Stimulated activated CD4-positive, alpha-beta T cell treated with anti-CD3 and anti-CD28 coated beads, Interleukin-4, amount 100 ng/mL, for 4 hours (primary cell): ENCODE measurements around the gene AKAP9.
"Not testable (repeated sequence)": the region's sequence is repeated elsewhere in the genome, so short reads cannot be mapped to it uniquely, and the experiment has no call there.

Experiments used
- DNase-seq, 2 experiments: peaks; one replicate each; pipeline ENCODE4 v3.0.0-alpha.2; 2020

AKAP9 gene

DNA sequence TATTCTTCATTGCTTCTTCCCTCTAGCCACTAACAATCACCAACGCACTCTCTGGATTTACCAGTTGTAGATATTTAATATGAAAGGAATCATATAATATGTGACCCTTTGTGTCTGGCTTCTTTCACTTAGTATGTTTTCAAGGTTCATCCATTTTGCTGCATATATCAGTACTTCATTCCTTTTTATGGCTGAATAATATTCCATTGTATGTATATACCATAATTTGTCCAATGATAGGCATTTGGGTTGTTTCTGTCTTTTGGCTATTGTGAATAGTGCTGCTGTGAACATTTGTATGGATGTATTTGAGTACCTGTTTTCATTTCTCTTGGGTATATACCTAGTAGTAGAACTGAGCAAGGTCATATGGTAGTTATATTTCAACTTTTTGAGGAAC is 7.3 kb downstream of the AKAP9 start:
- no peak for DNase-seq

- no peak for DNase-seq
Observed at GRCh38 chr7:91949221-91950009, 8.8 kb downstream of the AKAP9 start.

- no peak for DNase-seq
Observed at GRCh38 chr7:91953618-91954017, 13.0 kb downstream of the AKAP9 start.

DNA sequence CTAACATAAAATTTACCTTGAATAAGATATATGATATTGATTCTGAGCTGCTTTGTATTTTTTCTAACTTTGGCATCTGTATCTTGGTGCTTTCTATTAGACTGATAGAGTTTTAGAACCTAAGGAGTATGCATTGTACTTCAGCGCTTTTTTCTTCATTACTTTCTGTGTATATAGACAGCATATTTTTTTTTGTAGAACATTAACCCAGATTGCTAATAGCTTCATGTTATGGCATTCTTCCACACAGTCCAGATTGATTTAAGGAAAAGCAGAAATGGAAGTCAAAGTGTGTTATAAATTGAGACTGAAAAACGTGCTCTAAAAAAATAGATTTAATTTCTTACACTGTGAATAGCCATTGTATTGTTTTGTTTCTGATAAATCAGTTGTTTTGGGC is 15.8 kb downstream of the AKAP9 start:
- DNase-seq, result not testable (repeated sequence)

DNA sequence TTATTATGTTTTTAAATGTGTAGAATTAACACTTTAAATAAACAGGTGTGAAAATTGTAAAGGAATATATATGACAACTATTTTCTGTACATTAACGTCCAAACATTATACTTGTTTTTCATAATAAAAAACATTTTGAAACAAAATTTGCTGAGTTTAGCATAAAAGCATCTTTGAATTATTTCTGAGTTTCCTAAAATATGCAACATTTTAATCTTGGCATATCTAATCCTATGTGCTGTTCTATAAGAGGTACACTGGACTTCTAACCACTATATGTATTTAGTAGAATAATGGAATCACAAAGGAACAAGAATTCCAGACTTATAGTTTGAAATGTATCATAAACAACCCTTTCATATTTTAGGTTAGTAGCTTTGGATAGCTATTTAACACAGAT is 16.6 kb downstream of the AKAP9 start:
- no peak for DNase-seq

DNA sequence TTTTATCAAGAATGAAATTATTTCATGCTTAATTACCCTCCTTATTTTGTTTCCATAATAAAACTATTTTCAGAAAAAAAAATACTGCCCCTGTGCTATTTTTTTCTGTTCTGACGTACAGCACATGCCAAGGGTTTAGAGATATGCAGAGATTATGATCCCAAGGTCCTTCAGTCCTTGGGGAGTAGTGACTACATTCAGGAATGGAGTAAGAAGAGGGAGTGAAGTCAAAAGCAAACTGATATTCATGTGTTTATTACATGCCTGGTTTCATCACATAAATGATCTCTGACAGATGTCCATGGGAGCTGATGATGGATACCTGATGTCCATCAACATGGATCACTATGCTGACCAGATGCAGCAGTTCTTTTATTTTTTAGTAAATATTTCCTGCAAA is 17.2 kb downstream of the AKAP9 start:
- no peak for DNase-seq

DNA sequence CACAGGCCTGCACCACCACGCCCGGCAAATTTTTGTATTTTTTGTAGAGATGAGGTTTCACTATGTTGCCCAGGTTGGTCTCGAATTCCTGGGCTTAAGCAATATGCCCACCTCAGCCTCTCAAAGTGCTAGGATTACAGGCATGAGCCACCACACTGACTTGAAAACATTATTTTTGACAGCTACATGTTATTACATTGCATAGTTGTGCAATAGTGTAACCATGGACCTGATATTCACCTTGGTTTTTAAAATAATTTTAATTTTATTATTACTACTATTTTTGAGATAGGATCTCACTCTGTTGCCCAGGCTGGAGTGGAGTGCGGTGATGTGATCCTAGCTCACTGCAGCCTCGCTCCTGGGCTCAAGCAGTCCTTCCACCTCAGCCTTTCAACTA is 18.4 kb downstream of the AKAP9 start:
- no peak for DNase-seq

- DNase-seq, result no peak
Observed at GRCh38 chr7:91961816-91962215, 21.2 kb downstream of the AKAP9 start.

- DNase-seq, result no peak
Observed at GRCh38 chr7:91962419-91962818, 21.8 kb downstream of the AKAP9 start.

- DNase-seq, result not testable (repeated sequence)
Observed at GRCh38 chr7:91967513-91967912, 26.9 kb downstream of the AKAP9 start.

- DNase-seq, result no peak
Observed at GRCh38 chr7:91973639-91974038, 33.0 kb downstream of the AKAP9 start.

- DNase-seq, result no peak
Observed at GRCh38 chr7:91974066-91974465, 33.4 kb downstream of the AKAP9 start.

DNA sequence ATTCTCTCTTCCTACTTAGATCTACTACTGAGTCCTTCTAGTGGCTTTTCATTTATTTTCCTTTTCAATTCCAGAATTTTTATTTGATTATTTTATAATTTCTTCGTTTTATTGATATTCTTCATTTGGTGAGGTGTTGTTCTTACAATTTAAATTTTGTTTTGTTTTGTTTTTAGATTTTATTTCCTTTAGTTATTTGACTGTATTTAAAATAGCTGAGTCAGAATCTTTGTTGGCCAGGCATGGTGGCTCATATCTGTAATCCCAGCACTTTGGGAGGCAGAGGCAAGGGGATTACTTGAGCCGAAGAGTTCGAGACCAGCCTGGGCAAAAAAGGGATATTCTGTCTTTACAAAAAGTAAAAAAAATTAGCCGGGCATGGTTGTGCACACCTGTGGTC is 36.1 kb downstream of the AKAP9 start:
- no peak for DNase-seq

GRCh38 chr7:91979590-91979989 is 38.9 kb downstream of the AKAP9 start:
- DNase-seq, result no peak

GRCh38 chr7:91982352-91982751 is 41.7 kb downstream of the AKAP9 start:
- not testable (repeated sequence) for DNase-seq

DNA sequence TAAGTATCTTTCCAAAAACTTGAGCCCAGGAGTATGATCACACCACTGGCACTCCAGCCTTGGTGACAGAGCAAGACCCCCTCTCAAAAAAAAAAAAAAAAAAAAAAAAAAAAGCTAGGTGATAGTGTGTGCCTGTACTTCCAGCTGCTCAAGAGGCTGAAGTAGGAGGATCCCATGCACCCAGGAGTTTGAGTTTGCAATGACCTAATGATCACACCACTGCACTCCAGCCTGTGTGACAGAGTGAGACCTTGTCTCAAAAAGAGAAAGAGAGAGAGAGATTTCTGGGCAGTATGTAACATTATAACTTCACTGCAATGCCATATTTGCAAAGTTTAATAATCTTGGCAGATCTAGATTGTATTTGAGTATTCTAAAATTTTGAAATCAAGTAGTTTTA is 47.6 kb downstream of the AKAP9 start:
- DNase-seq, result no peak

DNA sequence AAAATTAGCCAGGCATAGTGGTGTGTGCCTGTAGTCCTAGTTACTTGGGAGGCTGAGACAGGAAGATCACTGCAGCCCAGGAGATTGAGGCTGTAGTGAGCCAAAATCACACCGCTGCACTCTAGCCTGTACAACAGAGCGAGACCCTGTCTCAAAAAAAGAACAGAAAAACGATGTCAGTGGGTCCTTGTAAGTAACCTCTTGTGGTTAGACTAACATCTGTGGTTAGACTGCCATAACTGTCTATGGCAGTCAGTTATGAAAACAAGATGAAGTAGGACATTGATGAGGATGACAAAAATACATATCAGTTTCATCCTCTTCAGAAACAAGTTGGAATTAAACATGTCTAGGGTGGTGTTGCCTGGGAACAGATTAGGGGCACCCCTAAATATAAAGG is 53.3 kb downstream of the AKAP9 start:
- no peak for DNase-seq

DNA sequence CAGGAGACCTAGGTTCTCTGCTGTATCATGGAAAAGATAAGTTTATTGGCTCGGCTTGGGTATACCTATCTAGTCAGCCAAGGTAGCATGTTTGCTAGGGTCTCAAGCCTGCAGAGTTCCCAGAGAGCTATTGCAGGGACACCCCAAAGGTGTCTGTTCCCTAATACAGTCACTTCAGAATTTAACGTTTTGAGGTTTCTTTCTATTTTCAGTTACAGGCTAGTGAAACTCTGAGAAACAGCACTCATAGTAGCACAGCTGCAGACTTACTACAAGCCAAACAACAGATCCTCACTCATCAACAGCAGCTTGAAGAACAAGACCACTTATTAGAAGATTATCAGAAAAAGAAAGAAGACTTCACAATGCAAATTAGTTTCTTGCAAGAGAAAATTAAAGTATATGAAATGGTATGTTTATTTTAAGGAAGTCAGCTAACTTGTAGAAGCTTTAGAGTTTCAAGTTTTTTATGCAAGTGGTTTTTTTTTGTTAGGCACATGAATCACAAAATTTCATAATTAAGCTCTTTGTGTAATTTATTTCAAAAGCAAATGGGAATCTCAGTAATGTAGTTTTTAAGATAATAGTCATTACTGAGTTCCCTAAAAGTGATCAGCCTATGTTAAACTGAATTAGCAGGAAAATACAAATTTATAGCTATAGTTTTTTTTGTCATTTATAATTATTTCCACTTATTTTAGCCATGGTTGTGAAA is 54.9 kb downstream of the AKAP9 start:
- DNase-seq, result no peak

DNA sequence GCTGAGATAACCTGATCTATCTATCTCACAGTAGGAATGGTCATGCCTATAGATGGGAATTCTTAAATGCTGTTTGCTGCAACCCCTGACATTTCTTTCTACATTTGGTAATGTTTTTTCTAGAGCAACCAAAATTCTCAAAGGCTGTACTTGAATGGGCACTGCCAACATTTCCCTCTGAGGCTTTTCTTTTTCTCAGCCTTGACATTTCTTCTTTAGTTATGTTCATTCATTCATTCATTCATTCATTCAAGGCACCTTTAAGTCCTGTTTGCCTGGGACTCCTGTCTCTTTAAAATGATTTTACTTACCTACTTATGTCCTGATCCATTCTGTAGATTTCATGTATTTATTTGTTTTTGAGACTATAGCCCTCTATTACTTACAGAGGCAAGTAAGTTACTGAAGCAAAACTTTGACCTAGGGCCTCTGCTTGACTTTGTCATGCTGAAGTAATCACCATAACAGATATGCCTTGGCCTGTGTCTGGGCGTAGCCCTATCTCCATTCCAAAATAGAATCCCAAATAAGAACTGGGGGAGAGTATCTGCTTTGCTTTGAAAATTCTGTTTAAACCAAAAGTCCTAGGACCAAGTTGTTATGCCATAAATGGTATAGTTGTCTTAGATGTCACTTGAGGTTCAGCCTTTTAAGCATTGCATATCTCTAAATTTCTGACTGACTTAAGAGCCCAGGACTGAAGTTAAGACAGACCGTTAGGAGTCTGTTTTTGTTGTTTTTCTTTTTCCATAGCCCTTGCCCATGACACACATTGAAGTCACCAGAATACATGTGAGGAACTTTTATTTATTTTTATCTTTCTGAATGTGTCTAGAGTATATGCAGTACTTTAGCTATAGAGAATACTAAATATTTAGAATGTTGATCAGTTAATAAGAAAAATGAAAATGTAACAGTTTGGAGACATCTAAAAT is 59.2 kb downstream of the AKAP9 start:
- DNase-seq, result no peak

DNA sequence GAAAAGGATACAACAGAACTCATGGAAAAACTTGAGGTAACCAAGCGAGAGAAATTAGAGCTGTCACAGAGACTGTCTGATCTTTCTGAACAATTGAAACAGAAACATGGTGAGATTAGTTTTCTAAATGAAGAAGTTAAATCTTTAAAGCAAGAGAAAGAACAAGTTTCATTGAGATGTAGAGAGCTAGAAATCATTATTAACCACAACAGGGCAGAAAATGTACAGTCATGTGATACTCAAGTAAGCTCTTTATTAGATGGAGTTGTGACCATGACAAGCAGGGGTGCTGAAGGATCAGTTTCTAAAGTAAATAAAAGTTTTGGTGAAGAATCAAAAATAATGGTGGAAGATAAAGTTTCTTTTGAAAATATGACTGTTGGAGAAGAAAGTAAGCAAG is 62.1 kb downstream of the AKAP9 start:
- DNase-seq, result no peak

- DNase-seq, result no peak
Observed at GRCh38 chr7:92006046-92006445, 65.4 kb downstream of the AKAP9 start.

- no peak for DNase-seq
Observed at GRCh38 chr7:92010215-92010614, 69.6 kb downstream of the AKAP9 start.

GRCh38 chr7:92013611-92014010 is 72.9 kb downstream of the AKAP9 start:
- no peak for DNase-seq
